ENCODE data around the gene TSGA10IP.
A peak's percentile ranks its signal among the peaks of the same experiment; 100 is the strongest.

TSGA10IP gene

DNA sequence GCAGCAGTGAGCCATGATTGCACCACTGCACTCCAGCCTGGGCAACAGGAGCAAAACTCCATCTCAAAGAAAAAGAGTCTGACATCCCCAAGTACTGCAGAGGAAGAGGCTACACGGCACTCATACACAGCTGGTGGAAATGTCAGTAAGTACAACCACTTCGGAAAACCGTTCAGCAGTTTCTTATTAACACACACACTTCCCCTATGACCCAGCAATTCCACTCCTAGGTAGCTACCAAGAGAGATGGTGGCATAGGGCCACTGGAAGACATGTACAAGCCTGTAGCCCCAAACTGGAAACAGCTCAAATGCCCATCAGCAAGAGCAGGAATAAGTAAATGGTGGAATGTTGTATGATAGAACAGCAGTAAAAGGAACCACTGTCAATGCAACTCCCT is 22.7 kb upstream of the TSGA10IP start:
- no peak overlapping the region for H3K27ac ChIP-seq

DNA sequence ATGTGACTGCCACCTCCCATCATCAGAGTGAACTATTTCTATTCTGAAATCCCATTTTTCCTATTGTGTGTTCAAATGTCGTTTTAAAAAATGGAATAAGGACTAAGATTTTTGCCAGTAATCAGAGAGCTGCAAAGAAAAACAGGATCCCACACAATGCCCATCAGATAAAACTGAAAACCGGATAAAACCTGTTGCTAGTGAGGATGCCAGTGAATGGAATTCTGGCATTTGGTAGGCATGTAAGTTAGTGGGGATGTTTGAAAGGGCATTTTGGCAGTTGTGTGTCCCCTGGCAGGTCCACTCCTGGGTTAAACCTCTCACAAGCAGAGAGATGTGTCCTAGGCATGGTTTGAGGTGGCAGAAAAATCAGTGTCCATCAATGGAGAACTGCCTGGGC is 19.9 kb upstream of the TSGA10IP start:
- no peak overlapping the region for H3K27ac ChIP-seq
- TF ChIP-seq, protein P1, sequence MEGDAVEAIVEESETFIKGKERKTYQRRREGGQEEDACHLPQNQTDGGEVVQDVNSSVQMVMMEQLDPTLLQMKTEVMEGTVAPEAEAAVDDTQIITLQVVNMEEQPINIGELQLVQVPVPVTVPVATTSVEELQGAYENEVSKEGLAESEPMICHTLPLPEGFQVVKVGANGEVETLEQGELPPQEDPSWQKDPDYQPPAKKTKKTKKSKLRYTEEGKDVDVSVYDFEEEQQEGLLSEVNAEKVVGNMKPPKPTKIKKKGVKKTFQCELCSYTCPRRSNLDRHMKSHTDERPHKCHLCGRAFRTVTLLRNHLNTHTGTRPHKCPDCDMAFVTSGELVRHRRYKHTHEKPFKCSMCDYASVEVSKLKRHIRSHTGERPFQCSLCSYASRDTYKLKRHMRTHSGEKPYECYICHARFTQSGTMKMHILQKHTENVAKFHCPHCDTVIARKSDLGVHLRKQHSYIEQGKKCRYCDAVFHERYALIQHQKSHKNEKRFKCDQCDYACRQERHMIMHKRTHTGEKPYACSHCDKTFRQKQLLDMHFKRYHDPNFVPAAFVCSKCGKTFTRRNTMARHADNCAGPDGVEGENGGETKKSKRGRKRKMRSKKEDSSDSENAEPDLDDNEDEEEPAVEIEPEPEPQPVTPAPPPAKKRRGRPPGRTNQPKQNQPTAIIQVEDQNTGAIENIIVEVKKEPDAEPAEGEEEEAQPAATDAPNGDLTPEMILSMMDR (conservative IDR thresholded peaks at IDR 0.05) = no peak

More for the DNA sequence above, 22.7 kb upstream of the TSGA10IP start:
- TF ChIP-seq, protein P1 (conservative IDR thresholded peaks at IDR 0.05) = no peak

DNA sequence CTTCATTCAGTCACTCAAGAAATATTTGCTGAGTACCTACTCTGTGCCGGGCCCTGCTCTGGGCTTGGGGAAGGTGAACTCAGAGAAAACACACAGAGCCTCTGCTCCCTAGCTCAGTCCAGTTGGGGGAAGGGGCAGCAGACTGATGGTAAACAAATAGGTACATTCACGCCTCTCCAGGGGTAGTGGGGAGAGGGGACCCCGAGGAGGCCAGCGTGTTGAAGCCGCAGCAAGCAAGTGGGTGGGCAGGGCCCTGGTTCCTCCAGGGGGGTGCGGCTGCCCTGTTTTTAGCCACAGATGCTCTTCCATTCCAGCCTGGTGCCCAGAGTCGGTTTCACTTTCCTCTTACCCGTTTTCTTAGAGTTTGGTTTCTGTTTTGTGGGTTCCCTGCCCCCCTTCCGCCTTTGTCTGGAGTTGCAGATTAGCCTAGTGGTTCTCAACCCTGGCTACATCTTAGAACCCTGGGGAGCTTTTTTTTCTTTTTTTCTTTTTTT is 17.3 kb upstream of the TSGA10IP start:
- no peak overlapping the region for H3K27ac ChIP-seq

DNA sequence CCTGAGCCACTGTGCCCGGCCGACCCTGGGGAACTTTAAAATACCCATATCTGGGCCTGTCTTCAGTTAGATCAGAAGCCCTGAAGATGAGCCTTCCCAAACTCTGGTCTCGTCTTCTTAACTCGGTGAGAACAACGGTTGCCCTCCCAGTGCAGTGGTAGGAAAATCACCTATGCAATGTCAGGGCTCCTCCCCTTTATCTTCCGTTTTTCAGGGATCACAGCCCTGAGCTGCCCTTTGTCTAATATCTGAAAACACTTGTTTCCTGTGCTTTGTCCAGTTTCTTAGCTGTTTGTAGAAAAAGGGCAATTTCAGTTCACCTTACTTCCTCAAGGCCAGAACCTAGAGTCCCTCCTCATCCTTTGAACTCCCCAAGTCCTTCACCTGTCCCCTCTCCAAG is 16.6 kb upstream of the TSGA10IP start:
- TF ChIP-seq, protein P1 (conservative IDR thresholded peaks at IDR 0.05) = no peak
- H3K27ac ChIP-seq = no peak overlapping the region

More for the DNA sequence above, 17.3 kb upstream of the TSGA10IP start:
- TF ChIP-seq, protein P1 (conservative IDR thresholded peaks at IDR 0.05) = no peak

DNA sequence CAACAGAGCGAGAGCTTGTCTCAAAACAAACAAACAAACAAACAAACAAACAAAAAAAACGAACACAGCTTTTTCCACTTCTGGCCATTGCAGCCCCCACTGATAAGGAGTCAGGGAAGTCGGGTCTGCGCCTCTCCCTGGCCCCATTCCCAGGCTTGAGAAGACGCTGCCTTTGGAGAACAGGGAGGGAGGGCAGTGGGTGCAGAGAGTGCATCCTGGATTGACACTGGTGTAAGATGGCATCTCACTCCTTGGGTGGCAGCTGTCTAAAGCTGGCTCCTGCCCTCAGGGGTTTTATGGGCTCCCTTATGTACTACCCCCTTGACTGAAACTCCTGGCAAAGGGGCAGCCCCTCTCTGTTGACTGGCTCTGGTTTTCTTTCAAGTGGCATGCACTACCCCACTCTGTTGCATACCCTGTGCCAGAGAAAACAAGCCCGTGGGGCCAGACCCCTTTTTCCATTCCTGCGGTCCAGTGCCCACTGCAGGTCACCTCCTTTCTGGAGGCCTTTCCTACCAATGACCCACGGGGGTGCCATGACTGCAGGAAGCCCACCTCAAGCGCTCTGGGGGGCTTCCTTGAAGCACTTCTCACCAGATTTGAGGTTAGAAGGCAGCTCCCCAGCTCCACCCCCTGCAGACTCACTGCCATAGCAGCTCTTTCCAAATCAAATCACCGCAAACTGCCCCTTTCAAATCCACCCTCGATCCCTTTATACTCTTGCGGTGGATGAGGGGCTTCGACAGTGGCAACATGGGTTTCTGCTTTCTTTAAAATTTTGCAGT is 13.3 kb upstream of the TSGA10IP start:
- TF ChIP-seq, protein P1 (conservative IDR thresholded peaks at IDR 0.05) = no peak
- no peak overlapping the region for H3K27ac ChIP-seq

- TF ChIP-seq, protein P1 (conservative IDR thresholded peaks at IDR 0.05) = peak; percentile 26
Measured at GRCh38 chr11:65932558-65932919, 12.7 kb upstream of the TSGA10IP start.

DNA sequence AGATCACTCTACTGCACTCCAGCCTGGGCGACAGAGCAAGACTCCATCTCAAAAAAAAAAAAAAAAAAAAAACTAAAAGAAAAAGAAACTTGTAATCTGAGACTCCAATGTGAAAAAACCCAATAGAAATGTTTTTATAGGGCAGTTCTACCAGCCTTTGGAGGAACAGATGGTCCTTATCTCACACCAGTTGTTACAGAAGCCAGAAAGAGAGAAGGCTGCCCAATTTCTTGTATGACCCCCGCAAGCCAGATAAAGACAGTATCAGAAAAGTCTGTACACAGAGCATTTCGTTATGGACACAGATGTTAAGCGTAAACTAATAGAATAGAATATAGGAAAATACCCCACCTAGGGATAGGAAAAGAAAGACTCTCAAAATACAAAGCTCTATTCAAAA is 11.3 kb upstream of the TSGA10IP start:
- TF ChIP-seq, protein P1 (conservative IDR thresholded peaks at IDR 0.05) = no peak
- H3K27ac ChIP-seq = no peak overlapping the region

More at GRCh38 chr11:65932558-65932919, 12.7 kb upstream of the TSGA10IP start:
- H3K27ac ChIP-seq = no peak overlapping the region

All from VCaP (cell line).